Neural cell (in vitro differentiated cells): ENCODE results near the gene ZNF618. TPM values are rescaled to one million over a fixed set of nuclear protein-coding genes. Genes with fewer than 3 reads are reported as not detected.

Experiments
- H2AFZ ChIP-seq: fragments of 200-600, 300-800 bp; sonication (generic), shearing (Covaris generic); 2 replicates; pipeline ENCODE4 v1.6.0; 2014; ENCODE audit warnings: low read depth, mild to moderate bottlenecking, antibody characterized with exemption, low read length, moderate library complexity
- H3F3A ChIP-seq: fragments of 200-600 bp; shearing (Covaris generic); 2 replicates; pipeline ENCODE4 v1.6.1; 2016; ENCODE audit warnings: mild to moderate bottlenecking, moderate library complexity, mixed read lengths, antibody characterized with exemption, low read length; ENCODE audit not compliant: insufficient read depth, poor library complexity, severe bottlenecking
- H3K27ac ChIP-seq: fragments of 200-600, 300-800 bp; sonication (generic), shearing (Covaris generic); 2 replicates; pipeline ENCODE4 v1.5.1; 2014; ENCODE audit warnings: mild to moderate bottlenecking, low read length, moderate library complexity
- H3K27me3 ChIP-seq: fragments of 300-800, 200-600 bp; sonication (generic), shearing (Covaris generic); 2 replicates; pipeline ENCODE4 v1.6.0; 2014; ENCODE audit warnings: mild to moderate bottlenecking, low read depth, low read length, moderate library complexity; ENCODE audit not compliant: insufficient read depth
- H3K36me3 ChIP-seq: fragments of 300-800, 200-600 bp; sonication (generic), shearing (Covaris generic); 2 replicates; pipeline ENCODE4 v1.5.1; 2014; ENCODE audit warnings: mild to moderate bottlenecking, antibody characterized with exemption, low read length, moderate library complexity; ENCODE audit not compliant: insufficient read depth
- H3K4me2 ChIP-seq: fragments of 300-800, 200-600 bp; sonication (generic), shearing (Covaris generic); 2 replicates; pipeline ENCODE4 v1.6.0; 2014; ENCODE audit warnings: mild to moderate bottlenecking, low read length
- H3K4me3 ChIP-seq: fragments of 300-800, 200-600 bp; sonication (generic), shearing (Covaris generic); 2 replicates; pipeline ENCODE4 v1.5.1; 2014; ENCODE audit warnings: mild to moderate bottlenecking, low read length, moderate library complexity
- H3K79me2 ChIP-seq: fragments of 200-600 bp; shearing (Covaris generic); replicated peaks from 2 replicates; pipeline ENCODE4 v1.6.0; 2014; ENCODE audit warnings: mild to moderate bottlenecking, low read length, moderate library complexity; ENCODE audit not compliant: insufficient read depth
- H3K9ac ChIP-seq: fragments of 300-800, 200-600 bp; sonication (generic), shearing (Covaris generic); 2 replicates; pipeline ENCODE4 v1.6.1; 2016; ENCODE audit warnings: mild to moderate bottlenecking, low read length, mixed read lengths
- H3K9me2 ChIP-seq: fragments of 200-600 bp; shearing (Covaris generic); 2 replicates; pipeline ENCODE4 v1.6.1; 2016; ENCODE audit warnings: mild to moderate bottlenecking, low read length, mixed read lengths; ENCODE audit not compliant: insufficient read depth
- H3K9me3 ChIP-seq: fragments of 200-600, 300-800 bp; sonication (generic), shearing (Covaris generic); 2 replicates; pipeline ENCODE4 v1.6.1; 2016; ENCODE audit warnings: mild to moderate bottlenecking, mixed run types, low read length, moderate library complexity, mixed read lengths
- H4K20me1 ChIP-seq: fragments of 200-600 bp; shearing (Covaris generic); 2 replicates; pipeline ENCODE4 v1.6.1; 2016; ENCODE audit warnings: mild to moderate bottlenecking, mixed run types; ENCODE audit not compliant: insufficient read depth
- CTCF ChIP-seq: fragments of 450-650 bp; IDR thresholded peaks from 2 replicates; pipeline ENCODE4 v1.5.1; 2014; ENCODE audit warnings: antibody characterized with exemption, mild to moderate bottlenecking, moderate library complexity; ENCODE audit not compliant: poor library complexity, severe bottlenecking
- EP300 ChIP-seq: fragments of 450-650 bp; conservative IDR thresholded peaks from 2 replicates; pipeline ENCODE4 v1.6.1; 2014; ENCODE audit warnings: antibody characterized with exemption, mild to moderate bottlenecking, moderate library complexity; ENCODE audit not compliant: poor library complexity, severe bottlenecking
- EZH2 ChIP-seq: fragments of 200-600, 300-800 bp; shearing (Covaris generic), sonication (generic); IDR thresholded peaks from 2 replicates; pipeline ENCODE4 v1.6.1; 2014; ENCODE audit warnings: antibody characterized with exemption, low read length, borderline replicate concordance, mild to moderate bottlenecking; ENCODE audit not compliant: insufficient read depth, poor library complexity, severe bottlenecking
- MXI1 ChIP-seq: fragments of 450-650 bp; conservative IDR thresholded peaks from 2 replicates; pipeline ENCODE4 v1.6.1; 2014; ENCODE audit warnings: antibody characterized with exemption, mild to moderate bottlenecking; ENCODE audit not compliant: poor library complexity, severe bottlenecking
- POLR2AphosphoS5 ChIP-seq: IDR thresholded peaks from 2 replicates; pipeline ENCODE4 v1.6.1; 2012
- RAD21 ChIP-seq: fragments of 450-650 bp; conservative IDR thresholded peaks from 2 replicates; pipeline ENCODE4 v1.6.1; 2014; ENCODE audit warnings: antibody characterized with exemption, mild to moderate bottlenecking, moderate library complexity
- REST ChIP-seq: IDR thresholded peaks from 2 replicates; pipeline ENCODE4 v1.6.1; 2012; ENCODE audit warnings: borderline replicate concordance
- SMC3 ChIP-seq: fragments of 450-650 bp; conservative IDR thresholded peaks from 2 replicates; pipeline ENCODE4 v1.6.1; 2014; ENCODE audit warnings: antibody characterized with exemption, mild to moderate bottlenecking, moderate library complexity; ENCODE audit not compliant: poor library complexity
- TAF1 ChIP-seq: IDR thresholded peaks from 2 replicates; pipeline ENCODE4 v1.6.1; 2012; ENCODE audit warnings: low read depth
- polyA plus RNA-seq: library from polyadenylated mRNA; depleted of rRNA; stranded (reverse); fragments of >200 nt; gene quantifications from 2 replicates; pipeline ENCODE4 v1.2.3, GENCODE V29; 2014

Gene ZNF618
- polyA plus RNA-seq, 1 donor from 2014 or later, result 7.1 TPM

GRCh38 chr9:113909421-113909820, 33.3 kb downstream of the ZNF618 start (continued):
- no peak for TF ChIP-seq EP300
- TF ChIP-seq SMC3, result no peak

- peaks cover 53% of the 10 kb centered on the region for H3K79me2 ChIP-seq
Observed at GRCh38 chr9:113910036-113910639, 34.0 kb downstream of the ZNF618 start.

More at GRCh38 chr9:113910036-113910639, 34.0 kb downstream of the ZNF618 start:
- Histone ChIP-seq H2AFZ (no peak overlapping the region), H3K27ac (no peak overlapping the region), H3K4me3 (no peak overlapping the region), H3K4me2 (no peak overlapping the region), H3K36me3 (no peaks in the 10 kb centered on the region), H3F3A (no peaks in the 10 kb centered on the region), H3K9me3 (no peaks in the 10 kb centered on the region), H3K9ac (no peak overlapping the region), H3K27me3 (no peaks in the 10 kb centered on the region), H3K9me2 (no peaks in the 10 kb centered on the region), H4K20me1 (no peaks in the 10 kb centered on the region)
- TF ChIP-seq MXI1, result no peak
- no peak for TF ChIP-seq RAD21
- no peak for TF ChIP-seq EP300
- no peak for TF ChIP-seq TAF1
- no peak for TF ChIP-seq POLR2AphosphoS5
- TF ChIP-seq SMC3, result no peak
- TF ChIP-seq CTCF, result no peak
- no peak for TF ChIP-seq REST
- no peak for TF ChIP-seq EZH2
